ENCODE data around the gene CDCA7. TPM values are rescaled to one million over a fixed set of nuclear protein-coding genes. Genes with fewer than 3 reads are reported as not detected.
"Not testable (repeated sequence)": the region's sequence is repeated elsewhere in the genome, so short reads cannot be mapped to it uniquely, and the experiment has no call there.

The CDCA7 gene
- polyA plus RNA-seq, 1 donor from 2014 or later = 4.3 TPM

DNA sequence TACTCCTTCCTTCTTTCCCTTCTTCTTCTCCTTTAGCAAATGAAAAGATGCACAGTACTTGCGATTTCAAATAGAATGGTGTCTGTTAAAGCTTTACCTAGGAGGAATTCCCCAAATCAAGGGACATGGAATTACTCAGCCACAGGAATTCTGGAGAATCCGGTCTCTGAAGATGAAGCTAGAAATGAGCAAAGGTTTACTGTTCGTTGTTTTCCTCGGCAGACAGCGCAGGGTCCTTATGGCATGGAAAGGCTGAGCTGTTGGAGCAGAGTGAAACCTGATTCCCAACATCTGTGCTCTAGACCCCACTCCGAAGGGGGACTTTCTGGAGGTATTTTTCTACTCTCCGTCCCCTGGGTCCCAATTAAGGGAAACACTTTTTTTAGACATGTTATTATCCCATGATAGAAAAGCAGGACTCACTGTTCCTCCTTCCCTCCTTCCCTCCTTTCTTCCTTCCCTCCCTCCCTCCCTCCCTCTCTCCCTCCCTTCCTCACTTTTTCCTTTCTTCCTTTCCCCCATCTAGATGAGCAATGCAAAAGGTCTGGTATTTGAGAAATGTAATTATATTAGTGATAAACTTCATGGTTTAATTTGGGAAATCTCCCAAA lies 47.1 kb downstream of the CDCA7 start:
- Mint-ChIP-seq H3K27ac (no peak overlapping the region), H3K27me3 (peaks cover 41% of the 10 kb centered on the region), H3K4me3 (no peak overlapping the region), H3K36me3 (no peaks in the 10 kb centered on the region), H3K9me3 (no peaks in the 10 kb centered on the region), H3K4me1 (peaks cover 0 to 5% (median 0%) of the 10 kb centered on the region in 3 donors)

DNA sequence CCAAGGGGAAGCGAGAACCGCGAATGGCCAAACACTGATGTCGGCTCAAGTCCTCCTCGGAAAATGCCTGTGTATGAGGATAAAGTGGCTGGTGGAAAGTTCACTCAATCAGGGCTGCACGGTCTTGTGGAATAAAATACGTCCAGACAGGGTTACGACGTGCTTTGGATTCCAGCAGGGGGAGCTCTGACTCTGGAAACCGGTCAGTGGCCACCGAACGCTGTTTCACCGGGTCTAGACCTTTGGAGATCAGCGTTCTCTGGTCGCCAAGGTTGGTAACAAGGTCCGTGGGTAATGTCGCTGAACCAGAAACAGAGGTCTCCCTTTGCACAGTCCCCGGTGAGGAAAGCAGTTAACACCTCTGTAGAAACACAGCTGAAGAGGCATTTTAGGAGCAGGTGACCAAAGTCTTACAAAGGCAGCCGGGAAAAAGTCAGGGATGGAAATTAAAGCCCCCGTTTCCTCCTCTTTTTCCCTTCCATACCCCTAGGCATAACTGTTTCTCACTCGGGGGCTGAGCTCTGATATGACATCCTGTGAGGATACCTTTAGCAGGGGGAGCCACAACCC lies 47.8 kb downstream of the CDCA7 start:
- H3K4me1 Mint-ChIP-seq = peaks cover 0 to 5% (median 0%) of the 10 kb centered on the region in 3 donors
- H3K27me3 Mint-ChIP-seq = peaks cover 42% of the 10 kb centered on the region

DNA sequence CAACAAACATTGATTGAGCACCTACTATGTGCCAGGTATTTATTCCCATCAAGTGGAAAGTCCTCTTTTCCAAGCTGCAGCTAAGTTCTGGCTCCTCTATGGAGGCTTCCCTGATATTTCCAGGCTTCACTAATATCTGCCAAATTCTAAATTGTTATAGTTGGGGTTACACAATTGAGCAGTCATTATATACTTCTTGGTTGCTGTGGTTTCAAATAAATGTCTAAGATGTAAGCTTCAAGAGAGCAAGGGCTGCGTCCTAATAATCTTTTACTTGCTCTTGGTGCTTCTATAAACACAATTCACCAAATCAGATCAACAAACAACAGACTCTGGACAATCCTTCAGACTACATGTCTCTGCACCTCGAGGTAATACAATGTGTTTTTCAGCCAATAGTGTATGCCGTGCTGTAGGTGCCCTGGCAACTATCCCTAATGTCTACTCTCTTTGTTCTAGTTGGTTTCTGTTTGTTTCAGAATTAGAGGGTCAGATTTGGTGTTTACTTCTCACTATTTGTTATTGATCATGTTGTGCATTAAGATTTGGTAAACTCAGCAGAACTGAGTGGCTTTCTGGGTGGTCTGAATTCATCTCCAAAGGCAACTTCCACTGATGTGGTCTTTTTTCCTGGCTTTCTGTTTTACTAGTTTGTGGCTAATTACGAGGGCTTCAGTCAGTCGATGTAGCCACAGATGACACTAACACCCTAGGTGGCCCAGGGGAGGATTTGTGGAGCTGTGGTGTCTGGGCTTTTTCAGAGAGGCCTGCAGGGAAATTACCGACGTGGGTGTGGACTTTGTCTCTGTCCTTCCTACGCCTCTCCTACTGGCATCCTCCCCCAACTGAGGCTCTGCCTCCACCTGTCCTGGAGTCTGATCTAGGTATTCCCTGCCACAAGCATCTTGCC lies 50.4 kb downstream of the CDCA7 start:
- peaks cover 39% of the 10 kb centered on the region for H3K27me3 Mint-ChIP-seq
- no peak overlapping the region for H3K4me3 Mint-ChIP-seq
- H3K36me3 Mint-ChIP-seq = no peaks in the 10 kb centered on the region
- H3K4me1 Mint-ChIP-seq = peaks cover 0 to 5% (median 0%) of the 10 kb centered on the region in 3 donors
- peaks cover 0 to 1% (median 0%) of the 10 kb centered on the region in 3 donors for H3K9me3 Mint-ChIP-seq
- H3K27ac Mint-ChIP-seq = no peak overlapping the region

More for the DNA sequence above, 47.8 kb downstream of the CDCA7 start:
- H3K4me3 Mint-ChIP-seq = no peak overlapping the region
- H3K36me3 Mint-ChIP-seq = no peaks in the 10 kb centered on the region
- no peak overlapping the region for H3K27ac Mint-ChIP-seq
- peaks cover 0 to 1% (median 0%) of the 10 kb centered on the region in 3 donors for H3K9me3 Mint-ChIP-seq

DNA sequence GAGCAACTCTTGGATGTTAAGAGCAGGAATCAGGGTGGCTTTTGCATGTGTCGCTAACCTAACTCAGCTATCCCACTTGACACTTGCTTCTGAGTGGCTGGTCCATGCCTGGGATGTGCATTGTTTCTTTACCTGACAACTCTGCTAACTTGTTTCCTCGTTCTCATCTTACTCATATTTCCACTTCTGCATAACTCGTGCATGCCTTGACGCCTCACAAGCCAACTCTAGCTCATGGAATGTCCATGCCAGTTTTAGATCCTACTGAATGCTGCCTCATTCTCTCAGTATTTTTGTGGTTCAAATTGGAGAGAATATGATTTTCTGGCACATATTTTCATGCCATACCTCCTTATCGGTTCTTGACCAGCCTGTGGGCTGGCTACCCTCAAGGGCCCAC lies 52.5 kb downstream of the CDCA7 start:
- Mint-ChIP-seq H3K4me3 (no peak overlapping the region), H3K9me3 (peaks cover 0 to 1% (median 0%) of the 10 kb centered on the region in 3 donors), H3K36me3 (no peaks in the 10 kb centered on the region), H3K27ac (no peak overlapping the region), H3K27me3 (peaks cover 24% of the 10 kb centered on the region), H3K4me1 (peaks cover 0 to 4% (median 0%) of the 10 kb centered on the region in 3 donors)

DNA sequence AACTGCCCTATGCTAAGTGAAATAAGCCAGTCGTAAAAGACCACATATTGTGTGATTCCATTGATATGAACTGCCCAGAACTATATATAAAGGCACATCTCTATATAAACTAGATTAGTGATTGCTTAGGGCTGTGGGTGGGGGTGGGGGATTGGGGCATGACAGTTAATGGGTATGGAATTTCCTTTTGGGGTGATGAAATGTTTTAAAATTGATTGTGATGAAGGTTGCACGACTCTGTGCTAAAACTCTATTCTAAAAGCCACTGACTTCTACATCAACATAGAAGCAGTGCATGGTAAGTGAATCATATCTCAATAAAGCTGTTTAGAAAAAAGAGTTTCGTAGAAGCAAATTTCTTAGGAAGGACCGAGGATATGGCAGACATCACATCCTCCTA lies 53.0 kb downstream of the CDCA7 start:
- Mint-ChIP-seq H3K4me1 (no peaks in the 10 kb centered on the region), H3K27ac (no peak overlapping the region), H3K9me3 (peaks cover 0 to 1% (median 0%) of the 10 kb centered on the region in 3 donors), H3K4me3 (no peak overlapping the region), H3K27me3 (peaks cover 21% of the 10 kb centered on the region), H3K36me3 (no peaks in the 10 kb centered on the region)

DNA sequence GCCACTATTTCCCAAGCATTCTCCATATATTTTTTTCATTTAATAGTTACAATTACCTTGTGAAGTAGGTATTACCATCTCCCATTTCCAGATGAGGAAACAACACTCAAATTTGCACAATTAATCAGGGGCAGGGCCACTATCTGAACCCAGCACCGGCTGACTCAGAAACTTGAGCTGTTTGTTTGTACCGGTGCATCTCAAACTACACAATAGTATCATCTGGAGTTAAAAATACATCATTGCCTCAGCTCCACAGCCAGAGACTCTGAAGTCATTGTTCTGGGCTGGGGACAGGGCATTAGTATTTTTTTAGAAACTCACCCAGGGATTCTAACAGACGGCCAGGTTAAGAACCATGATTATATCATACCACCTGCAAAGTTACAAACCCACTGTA lies 55.9 kb downstream of the CDCA7 start:
- Mint-ChIP-seq H3K36me3 (no peaks in the 10 kb centered on the region), H3K27me3 (peaks cover 17% of the 10 kb centered on the region), H3K27ac (no peak overlapping the region), H3K9me3 (peaks cover 0 to 1% (median 0%) of the 10 kb centered on the region in 3 donors), H3K4me1 (no peaks in the 10 kb centered on the region), H3K4me3 (no peak overlapping the region)

DNA sequence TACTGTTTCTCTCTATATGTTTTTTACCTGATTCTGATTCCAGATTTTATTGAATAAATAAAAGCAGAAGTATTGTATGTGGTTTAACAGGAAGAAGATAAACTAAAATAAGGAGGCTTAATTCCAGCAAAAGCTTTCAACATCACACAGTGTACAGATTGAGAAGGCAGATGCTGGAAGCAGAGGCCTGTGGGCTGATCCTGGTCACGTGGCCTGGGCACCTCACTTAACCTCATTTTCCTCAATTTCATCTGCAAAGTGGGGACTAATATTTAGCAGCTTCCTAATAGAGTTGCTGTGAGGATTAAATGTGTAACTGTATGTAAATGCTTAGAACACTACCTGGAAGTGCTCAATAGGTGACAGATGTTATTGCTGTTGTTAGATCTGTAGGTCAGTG lies 58.0 kb downstream of the CDCA7 start:
- Mint-ChIP-seq H3K4me1 (no peaks in the 10 kb centered on the region), H3K27me3 (peaks cover 19% of the 10 kb centered on the region), H3K36me3 (no peaks in the 10 kb centered on the region), H3K4me3 (no peak overlapping the region), H3K9me3 (no peaks in the 10 kb centered on the region), H3K27ac (no peak overlapping the region)

DNA sequence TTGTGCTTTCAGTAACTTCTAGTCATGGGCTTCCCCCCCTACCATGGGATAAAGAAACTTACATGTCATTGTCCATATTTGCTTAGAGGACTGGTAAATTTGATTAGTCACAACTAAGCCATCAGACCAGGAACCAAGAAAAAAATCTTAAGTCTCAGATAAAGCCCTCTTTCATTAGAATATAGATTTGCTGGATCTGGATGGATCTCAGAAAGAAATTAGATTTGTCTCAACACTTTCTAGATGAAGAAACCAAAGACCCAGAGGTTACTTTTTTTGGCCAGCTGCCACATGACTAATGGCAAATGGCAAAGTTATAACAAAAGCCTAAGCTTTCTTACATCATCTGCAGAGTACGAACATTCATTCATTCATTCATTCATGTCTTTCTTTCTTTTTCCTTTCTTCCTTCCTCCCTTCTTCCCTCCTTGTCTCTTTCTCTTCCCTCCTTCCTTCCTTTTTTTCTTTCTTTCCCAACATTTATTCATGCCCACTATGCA lies 60.2 kb downstream of the CDCA7 start:
- no peak overlapping the region for H3K4me3 Mint-ChIP-seq
- H3K36me3 Mint-ChIP-seq = no peaks in the 10 kb centered on the region
- no peaks in the 10 kb centered on the region for H3K4me1 Mint-ChIP-seq
- H3K27me3 Mint-ChIP-seq = peaks cover 17% of the 10 kb centered on the region
- H3K9me3 Mint-ChIP-seq = no peaks in the 10 kb centered on the region
- H3K27ac Mint-ChIP-seq = no peak overlapping the region

DNA sequence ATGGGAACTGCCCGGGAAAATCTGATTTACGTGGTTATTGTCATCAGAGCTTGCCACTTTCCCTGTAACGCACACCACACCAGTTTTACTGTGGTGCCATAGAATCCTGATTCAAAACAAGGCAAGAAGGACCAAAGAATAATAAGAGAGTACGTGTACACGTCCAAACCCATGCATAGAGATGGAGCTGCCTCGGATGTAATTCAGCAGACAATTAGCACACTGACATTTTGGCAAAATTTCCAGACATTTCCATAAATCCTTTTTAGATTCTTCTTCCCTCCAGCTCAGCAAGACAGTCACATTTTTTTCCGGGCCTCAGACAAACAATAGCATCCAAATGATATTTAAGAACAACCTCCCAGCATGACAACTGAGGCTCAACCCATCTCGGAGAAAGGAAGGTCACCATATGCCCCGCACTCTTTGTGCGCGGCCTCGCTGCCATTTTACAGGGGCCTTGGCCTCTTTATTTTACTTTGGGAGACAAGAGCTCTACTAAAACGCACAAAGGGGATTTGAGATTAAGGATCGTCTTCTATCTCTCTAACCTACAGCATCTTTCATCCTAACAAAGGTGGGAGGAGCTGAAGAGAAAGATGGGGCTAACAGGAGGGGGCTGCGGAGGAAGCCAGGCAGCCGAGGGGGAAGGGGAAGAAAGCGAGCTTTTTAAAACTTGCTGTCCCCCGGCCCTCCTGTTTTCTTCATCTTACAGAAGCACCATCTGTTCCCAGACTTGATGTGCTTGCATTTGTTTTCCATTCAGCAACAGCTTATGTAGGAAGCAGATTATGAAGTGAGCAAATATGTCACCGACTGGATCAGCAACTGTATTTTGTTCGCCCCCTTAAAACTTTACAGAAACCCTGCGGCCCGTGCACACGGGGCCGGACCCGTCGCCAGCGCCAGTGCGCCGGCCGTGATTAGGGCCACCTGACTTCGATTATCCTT lies 61.0 kb downstream of the CDCA7 start:
- Mint-ChIP-seq H3K4me1 (no peaks in the 10 kb centered on the region), H3K9me3 (no peaks in the 10 kb centered on the region), H3K27me3 (peaks cover 20% of the 10 kb centered on the region), H3K36me3 (no peaks in the 10 kb centered on the region), H3K4me3 (no peak overlapping the region), H3K27ac (peak overlapping the region in 1 of 3 donors; percentile 6)

DNA sequence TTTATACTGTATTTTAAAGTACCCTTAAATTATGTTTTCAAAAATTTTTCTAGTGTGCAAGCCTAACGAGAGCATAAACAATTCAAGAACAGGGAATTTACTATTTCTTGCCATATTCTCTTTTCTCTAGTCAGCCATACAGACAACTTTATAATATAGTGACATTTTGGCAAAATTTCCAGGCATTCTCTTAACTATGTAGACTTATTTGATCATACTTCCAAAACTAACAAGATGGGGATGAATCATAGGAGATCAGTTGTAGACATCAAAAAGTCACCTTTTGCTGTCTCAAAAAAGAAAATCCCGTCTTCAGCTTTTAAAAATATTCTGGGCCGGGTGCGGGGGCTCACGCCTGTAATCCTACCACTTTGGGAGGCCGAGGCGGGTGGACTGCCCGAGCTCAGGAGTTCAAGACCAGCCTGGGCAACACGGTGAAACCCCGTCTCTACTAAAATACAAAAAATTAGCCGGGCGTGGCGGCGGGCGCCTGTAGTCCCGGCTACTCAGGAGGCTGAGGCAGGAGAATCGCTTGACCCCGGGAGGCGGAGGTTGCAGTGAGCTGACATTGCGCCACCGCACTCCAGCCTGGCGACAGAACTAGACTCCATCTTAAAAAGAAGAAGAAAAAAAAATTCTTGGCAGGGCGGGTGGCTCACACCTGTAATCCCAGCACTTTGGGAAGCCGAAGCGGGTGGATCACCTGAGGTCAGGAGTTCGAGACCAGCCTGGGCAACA lies 61.9 kb downstream of the CDCA7 start:
- H3K4me1 Mint-ChIP-seq, H3K4me3 Mint-ChIP-seq, H3K9me3 Mint-ChIP-seq, H3K36me3 Mint-ChIP-seq, H3K27ac Mint-ChIP-seq: not testable (repeated sequence)
- H3K27me3 Mint-ChIP-seq = peaks cover 23% of the 10 kb centered on the region

DNA sequence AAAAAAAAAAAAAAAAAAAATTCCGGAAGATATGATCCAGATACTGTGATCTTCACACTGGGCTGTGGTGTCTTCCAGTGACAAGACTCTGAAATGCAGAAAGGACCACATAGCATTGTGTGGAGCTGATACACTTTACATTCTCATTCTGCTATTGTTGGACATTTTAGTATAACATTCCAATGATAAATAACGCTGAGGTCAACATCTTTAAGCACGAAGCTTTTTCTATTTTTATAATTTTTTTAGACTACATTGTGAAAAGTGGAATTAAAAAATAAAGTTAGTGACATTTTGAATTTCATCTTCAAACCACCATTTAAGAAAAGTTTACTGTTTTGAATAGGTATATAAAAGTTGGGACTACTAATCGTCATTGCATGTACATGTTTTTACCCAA lies 62.7 kb downstream of the CDCA7 start:
- Mint-ChIP-seq H3K27me3 (peaks cover 23% of the 10 kb centered on the region), H3K36me3 (peaks cover 5% of the 10 kb centered on the region), H3K9me3 (peaks cover 0 to 4% (median 0%) of the 10 kb centered on the region in 3 donors), H3K27ac (no peak overlapping the region), H3K4me1 (no peaks in the 10 kb centered on the region), H3K4me3 (no peak overlapping the region)

DNA sequence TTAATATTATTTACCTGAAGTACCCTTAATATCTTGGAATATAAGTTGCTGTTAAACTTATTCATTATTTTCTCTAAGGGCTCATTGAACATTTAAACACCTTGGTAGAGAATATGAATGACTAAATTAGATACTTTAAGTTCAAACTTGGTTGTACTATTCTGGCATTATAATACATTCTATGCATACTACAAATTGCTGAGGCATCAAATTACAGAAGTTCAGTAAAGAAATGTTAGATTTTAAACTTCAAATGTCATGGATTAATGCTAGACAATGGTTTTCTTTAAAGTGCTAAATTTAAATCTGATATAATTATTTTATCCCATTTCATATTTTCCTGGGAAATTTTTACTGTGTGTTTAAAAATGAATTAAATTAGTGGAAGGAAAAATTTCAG lies 63.1 kb downstream of the CDCA7 start:
- Mint-ChIP-seq H3K4me1 (no peaks in the 10 kb centered on the region), H3K27ac (no peak overlapping the region), H3K27me3 (peaks cover 20% of the 10 kb centered on the region), H3K9me3 (peaks cover 0 to 4% (median 0%) of the 10 kb centered on the region in 3 donors), H3K4me3 (no peak overlapping the region), H3K36me3 (peaks cover 5% of the 10 kb centered on the region)
